Measurements from ENCODE around the gene ZBTB7C.

Gene ZBTB7C

GRCh38 chr18:48397021-48397420 is 12.2 kb downstream of the ZBTB7C start:
- H3K4me1 Mint-ChIP-seq, result peaks cover 54% of the 10 kb centered on the region
- peak overlapping the region in 1 of 3 experiments; percentile 14 for H3K27ac Mint-ChIP-seq
- H3K9me3 Mint-ChIP-seq, result no peaks in the 10 kb centered on the region
- peaks cover 12% of the 10 kb centered on the region for H3K27me3 Mint-ChIP-seq (ENCODE audit: low read depth)
- no peak for TF ChIP-seq CTCF (IDR thresholded peaks at IDR 0.05; ENCODE audit: unreplicated experiment in 3 of 3)
- H3K4me3 Mint-ChIP-seq, result no peak overlapping the region
- H3K36me3 Mint-ChIP-seq (ENCODE audit: low read depth), result no peaks in the 10 kb centered on the region

GRCh38 chr18:48396561-48396960 is 12.6 kb downstream of the ZBTB7C start:
- H3K27me3 Mint-ChIP-seq (ENCODE audit: low read depth), result peaks cover 9% of the 10 kb centered on the region
- no peak overlapping the region for H3K4me3 Mint-ChIP-seq
- TF ChIP-seq CTCF (IDR thresholded peaks at IDR 0.05; ENCODE audit: unreplicated experiment in 3 of 3), result no peak
- no peak overlapping the region for H3K27ac Mint-ChIP-seq
- peaks cover 54% of the 10 kb centered on the region for H3K4me1 Mint-ChIP-seq
- H3K9me3 Mint-ChIP-seq, result no peaks in the 10 kb centered on the region
- H3K36me3 Mint-ChIP-seq (ENCODE audit: low read depth), result no peaks in the 10 kb centered on the region

- no peak for TF ChIP-seq CTCF (IDR thresholded peaks at IDR 0.05; ENCODE audit: unreplicated experiment in 3 of 3)
- Mint-ChIP-seq H3K4me1 (peaks cover 56% of the 10 kb centered on the region), H3K4me3 (no peak overlapping the region), H3K27ac (no peak overlapping the region), H3K36me3 (ENCODE audit: low read depth) (no peaks in the 10 kb centered on the region), H3K27me3 (ENCODE audit: low read depth) (peaks cover 9% of the 10 kb centered on the region), H3K9me3 (no peaks in the 10 kb centered on the region)
Measured at GRCh38 chr18:48395646-48396045, 13.5 kb downstream of the ZBTB7C start.

GRCh38 chr18:48394176-48394575 is 15.0 kb downstream of the ZBTB7C start:
- H3K9me3 Mint-ChIP-seq, result no peaks in the 10 kb centered on the region
- peak overlapping the region in 1 of 3 experiments; percentile 78 for H3K27ac Mint-ChIP-seq
- peaks cover 49% of the 10 kb centered on the region for H3K4me1 Mint-ChIP-seq
- H3K27me3 Mint-ChIP-seq (ENCODE audit: low read depth), result peaks cover 9% of the 10 kb centered on the region
- H3K4me3 Mint-ChIP-seq, result no peak overlapping the region
- no peaks in the 10 kb centered on the region for H3K36me3 Mint-ChIP-seq (ENCODE audit: low read depth)
- TF ChIP-seq CTCF (IDR thresholded peaks at IDR 0.05; ENCODE audit: unreplicated experiment in 3 of 3), result no peak

GRCh38 chr18:48393776-48394175 is 15.4 kb downstream of the ZBTB7C start:
- H3K36me3 Mint-ChIP-seq (ENCODE audit: low read depth), result no peaks in the 10 kb centered on the region
- H3K4me1 Mint-ChIP-seq, result peaks cover 45% of the 10 kb centered on the region
- peaks cover 9% of the 10 kb centered on the region for H3K27me3 Mint-ChIP-seq (ENCODE audit: low read depth)
- peak overlapping the region in 2 of 3 experiments; percentile 3 to 78 for H3K27ac Mint-ChIP-seq
- H3K9me3 Mint-ChIP-seq, result no peaks in the 10 kb centered on the region
- no peak overlapping the region for H3K4me3 Mint-ChIP-seq
- TF ChIP-seq CTCF (IDR thresholded peaks at IDR 0.05; ENCODE audit: unreplicated experiment in 3 of 3), result no peak

- no peaks in the 10 kb centered on the region for H3K9me3 Mint-ChIP-seq
Measured at GRCh38 chr18:48393170-48393569, 16.0 kb downstream of the ZBTB7C start.

More at GRCh38 chr18:48393170-48393569, 16.0 kb downstream of the ZBTB7C start:
- Mint-ChIP-seq H3K27me3 (ENCODE audit: low read depth) (peaks cover 9% of the 10 kb centered on the region), H3K36me3 (ENCODE audit: low read depth) (no peaks in the 10 kb centered on the region), H3K4me1 (peaks cover 44% of the 10 kb centered on the region), H3K27ac (peak overlapping the region in 2 of 3 experiments; percentile 3 to 78), H3K4me3 (no peak overlapping the region)
- no peak for TF ChIP-seq CTCF (IDR thresholded peaks at IDR 0.05; ENCODE audit: unreplicated experiment in 3 of 3)

Measured in nephron (organoid).